Activated CD4-positive, alpha-beta memory T cell treated with anti-CD3 and anti-CD28 coated beads, Interleukin-2, amount 10 ng/mL, durations not matched to agents 7 days and 5 days (primary cell): ENCODE data around the gene IL1R1. TPM values are rescaled to one million over a fixed set of nuclear protein-coding genes. Genes with fewer than 3 reads are reported as not detected.
A peak's percentile ranks its signal among the peaks of the same experiment; 100 is the strongest.

Experiments used
- CTCF ChIA-PET: fragments of 350-600 bp; sonication (Branson Sonifier 250); formaldehyde crosslinking; loops from one replicate; lab custom pipeline; 2021; ENCODE audit warnings: antibody characterized with exemption, inconsistent platforms; lab: Charles Lee
- POLR2A ChIA-PET: fragments of 350-600 bp; sonication (Branson Sonifier 250); formaldehyde crosslinking; loops from one replicate; lab custom pipeline; 2021; ENCODE audit warnings: antibody characterized with exemption; lab: Charles Lee
- DNase-seq: peaks from one replicate; pipeline ENCODE4 v3.0.0-alpha.2; 2020
- H3K27ac Mint-ChIP-seq: one replicate; pipeline ENCODE4 v1.8.0; 2021; ENCODE audit warnings: mild to moderate bottlenecking, mixed read lengths
- H3K27me3 Mint-ChIP-seq: one replicate; pipeline ENCODE4 v1.8.0; 2021; ENCODE audit warnings: mixed read lengths
- H3K36me3 Mint-ChIP-seq: one replicate; pipeline ENCODE4 v1.8.0; 2021; ENCODE audit warnings: low read depth, mixed read lengths
- H3K4me1 Mint-ChIP-seq: one replicate; pipeline ENCODE4 v1.8.0; 2021; ENCODE audit warnings: mixed read lengths
- H3K4me3 Mint-ChIP-seq: one replicate; pipeline ENCODE4 v1.8.0; 2021; ENCODE audit warnings: mild to moderate bottlenecking, mixed read lengths
- H3K9me3 Mint-ChIP-seq: one replicate; pipeline ENCODE4 v1.8.0; 2021; ENCODE audit warnings: mixed read lengths
- total RNA-seq, 2 experiments: library from RNA; stranded (reverse); gene quantifications; one replicate each; pipeline ENCODE4 v1.2.3, GENCODE V29; 2021

IL1R1 gene
- total RNA-seq, 2 experiments from 2014 or later: 1.3 to 1.5 TPM

GRCh38 chr2:102176172-102176571 is 33.6 kb downstream of the IL1R1 start:
- peaks cover 1% of the 10 kb centered on the region for H3K4me1 Mint-ChIP-seq
- peaks cover 2% of the 10 kb centered on the region for H3K27me3 Mint-ChIP-seq
- no peak for DNase-seq
- no peak overlapping the region for H3K27ac Mint-ChIP-seq
- peaks cover 2% of the 10 kb centered on the region for H3K9me3 Mint-ChIP-seq
- ChIA-PET POLR2A (no interaction called here), CTCF (no interaction called here)
- H3K36me3 Mint-ChIP-seq: no peaks in the 10 kb centered on the region
- no peak overlapping the region for H3K4me3 Mint-ChIP-seq

GRCh38 chr2:102177814-102178478 is 35.4 kb downstream of the IL1R1 start:
- Mint-ChIP-seq H3K27me3 (peaks cover 9% of the 10 kb centered on the region), H3K9me3 (peaks cover 2% of the 10 kb centered on the region), H3K4me3 (no peak overlapping the region), H3K27ac (no peak overlapping the region), H3K36me3 (no peaks in the 10 kb centered on the region), H3K4me1 (no peaks in the 10 kb centered on the region)
- ChIA-PET POLR2A (no interaction called here), CTCF (no interaction called here)
- DNase-seq: no peak

- H3K4me3 Mint-ChIP-seq: no peak overlapping the region
- no peaks in the 10 kb centered on the region for H3K4me1 Mint-ChIP-seq
- H3K36me3 Mint-ChIP-seq: no peaks in the 10 kb centered on the region
- ChIA-PET CTCF (no interaction called here), POLR2A (no interaction called here)
- H3K27me3 Mint-ChIP-seq: peaks cover 9% of the 10 kb centered on the region
- no peak overlapping the region for H3K27ac Mint-ChIP-seq
- DNase-seq: no peak
- H3K9me3 Mint-ChIP-seq: no peaks in the 10 kb centered on the region
Observed at GRCh38 chr2:102179061-102179460, 36.5 kb downstream of the IL1R1 start.

- peaks cover 3% of the 10 kb centered on the region for H3K4me1 Mint-ChIP-seq
- no peaks in the 10 kb centered on the region for H3K36me3 Mint-ChIP-seq
- no peak for DNase-seq
- ChIA-PET CTCF (interaction anchor here (1.3 kb wide), 1 partner anchor 160 kb away, joined by 3 read pairs; no protein-coding TSS in a partner anchor), POLR2A (no interaction called here)
- peaks cover 9% of the 10 kb centered on the region for H3K27me3 Mint-ChIP-seq
- no peak overlapping the region for H3K4me3 Mint-ChIP-seq
- H3K9me3 Mint-ChIP-seq: no peaks in the 10 kb centered on the region
- no peak overlapping the region for H3K27ac Mint-ChIP-seq
Observed at GRCh38 chr2:102179788-102180686, 37.5 kb downstream of the IL1R1 start.

GRCh38 chr2:102180687-102180999 is 38.1 kb downstream of the IL1R1 start:
- Mint-ChIP-seq H3K4me3 (no peak overlapping the region), H3K4me1 (peaks cover 8% of the 10 kb centered on the region), H3K27ac (no peak overlapping the region), H3K27me3 (peaks cover 9% of the 10 kb centered on the region), H3K9me3 (no peaks in the 10 kb centered on the region), H3K36me3 (no peaks in the 10 kb centered on the region)
- DNase-seq: no peak
- POLR2A ChIA-PET: no interaction called here
- CTCF ChIA-PET: interaction anchor here (1.3 kb wide), 1 partner anchor 161 kb away, joined by 3 read pairs; no protein-coding TSS in a partner anchor

GRCh38 chr2:102181376-102181775 is 38.8 kb downstream of the IL1R1 start:
- Mint-ChIP-seq H3K4me3 (no peak overlapping the region), H3K9me3 (no peaks in the 10 kb centered on the region), H3K4me1 (peaks cover 9% of the 10 kb centered on the region), H3K27me3 (peaks cover 12% of the 10 kb centered on the region), H3K27ac (no peak overlapping the region), H3K36me3 (no peaks in the 10 kb centered on the region)
- CTCF ChIA-PET: interaction anchor here (1.3 kb wide), 1 partner anchor 162 kb away, joined by 3 read pairs; no protein-coding TSS in a partner anchor
- POLR2A ChIA-PET: no interaction called here
- no peak for DNase-seq

GRCh38 chr2:102181919-102182635 is 39.5 kb downstream of the IL1R1 start:
- peaks cover 17% of the 10 kb centered on the region for H3K27me3 Mint-ChIP-seq
- H3K4me1 Mint-ChIP-seq: peaks cover 14% of the 10 kb centered on the region
- H3K9me3 Mint-ChIP-seq: no peaks in the 10 kb centered on the region
- H3K36me3 Mint-ChIP-seq: no peaks in the 10 kb centered on the region
- H3K27ac Mint-ChIP-seq: no peak overlapping the region
- H3K4me3 Mint-ChIP-seq: no peak overlapping the region
- ChIA-PET POLR2A (no interaction called here), CTCF (no interaction called here)
- no peak for DNase-seq

- H3K36me3 Mint-ChIP-seq: peaks cover 3% of the 10 kb centered on the region
- no peak for DNase-seq
- no peak overlapping the region for H3K27ac Mint-ChIP-seq
- CTCF ChIA-PET: interaction anchor here (1.3 kb wide), 1 partner anchor 57 kb away, joined by 6 read pairs; no protein-coding TSS in a partner anchor
- POLR2A ChIA-PET: no interaction called here
- H3K27me3 Mint-ChIP-seq: peaks cover 23% of the 10 kb centered on the region
- H3K4me3 Mint-ChIP-seq: no peak overlapping the region
- H3K4me1 Mint-ChIP-seq: peaks cover 18% of the 10 kb centered on the region
- no peaks in the 10 kb centered on the region for H3K9me3 Mint-ChIP-seq
Observed at GRCh38 chr2:102184018-102184417, 41.5 kb downstream of the IL1R1 start.

GRCh38 chr2:102184568-102184967 is 42.0 kb downstream of the IL1R1 start:
- no peak for DNase-seq
- Mint-ChIP-seq H3K36me3 (peaks cover 3% of the 10 kb centered on the region), H3K4me1 (peaks cover 18% of the 10 kb centered on the region), H3K27ac (no peak overlapping the region), H3K9me3 (no peaks in the 10 kb centered on the region), H3K27me3 (peaks cover 23% of the 10 kb centered on the region), H3K4me3 (no peak overlapping the region)
- ChIA-PET CTCF (interaction anchor here (1.8 kb wide), 1 partner anchor 56 kb away, joined by 11 read pairs; no protein-coding TSS in a partner anchor), POLR2A (no interaction called here)

GRCh38 chr2:102185347-102185746 is 42.8 kb downstream of the IL1R1 start:
- no peak for DNase-seq
- Mint-ChIP-seq H3K9me3 (no peaks in the 10 kb centered on the region), H3K27me3 (peaks cover 23% of the 10 kb centered on the region), H3K27ac (no peak overlapping the region), H3K4me3 (no peak overlapping the region), H3K36me3 (peaks cover 3% of the 10 kb centered on the region), H3K4me1 (peaks cover 18% of the 10 kb centered on the region)
- ChIA-PET CTCF (interaction anchor here (1.8 kb wide), 1 partner anchor 55 kb away, joined by 11 read pairs; no protein-coding TSS in a partner anchor), POLR2A (no interaction called here)

- DNase-seq: no peak
- ChIA-PET POLR2A (interaction anchor here (1.9 kb wide), 1 partner anchor 54 kb away, joined by 5 read pairs; no protein-coding TSS in a partner anchor), CTCF (no interaction called here)
- Mint-ChIP-seq H3K27me3 (peaks cover 24% of the 10 kb centered on the region), H3K4me3 (peak within 1 kb of the TSS; percentile 66), H3K36me3 (peaks cover 3% of the 10 kb centered on the region), H3K9me3 (no peaks in the 10 kb centered on the region), H3K4me1 (peaks cover 18% of the 10 kb centered on the region), H3K27ac (no peak within 1 kb of the TSS)
Observed at GRCh38 chr2:102186791-102187495, 44.4 kb downstream of the IL1R1 start, which contains the start of gene IL1RL2. Gene IL1RL2, plus strand, starts transcription at chr2:102187023. Its CDS starts 845 bp downstream, at chr2:102187868.

GRCh38 chr2:102187496-102188150 is 45.1 kb downstream of the IL1R1 start:
- DNase-seq: peak; percentile 35
- peak overlapping the region; percentile 66 for H3K4me3 Mint-ChIP-seq
- H3K36me3 Mint-ChIP-seq: peaks cover 3% of the 10 kb centered on the region
- H3K27ac Mint-ChIP-seq: no peak overlapping the region
- peaks cover 22% of the 10 kb centered on the region for H3K27me3 Mint-ChIP-seq
- POLR2A ChIA-PET: interaction anchor here (0.7 to 1.9 kb wide), 2 partner anchors 53 to 163 kb away, joined by 3 to 5 read pairs; no protein-coding TSS in a partner anchor
- CTCF ChIA-PET: interaction anchor here (0.7 to 1.2 kb wide), 3 partner anchors 11 to 53 kb away, joined by 3 to 11 read pairs (median 3); no protein-coding TSS in a partner anchor
- H3K4me1 Mint-ChIP-seq: peaks cover 18% of the 10 kb centered on the region
- no peaks in the 10 kb centered on the region for H3K9me3 Mint-ChIP-seq
